HG03439 (cell line): ENCODE results near the gene SALL4.
"Not testable (repeated sequence)": the region's sequence is repeated elsewhere in the genome, so short reads cannot be mapped to it uniquely, and the experiment has no call there.

Source experiments
- ATAC-seq: cut with Tn5 transposase; IDR thresholded peaks from one replicate; pipeline ENCODE4 v1.9.1; 2021; ENCODE audit warnings: mild to moderate bottlenecking, moderate library complexity; ENCODE audit not compliant: unreplicated experiment

SALL4 gene

DNA sequence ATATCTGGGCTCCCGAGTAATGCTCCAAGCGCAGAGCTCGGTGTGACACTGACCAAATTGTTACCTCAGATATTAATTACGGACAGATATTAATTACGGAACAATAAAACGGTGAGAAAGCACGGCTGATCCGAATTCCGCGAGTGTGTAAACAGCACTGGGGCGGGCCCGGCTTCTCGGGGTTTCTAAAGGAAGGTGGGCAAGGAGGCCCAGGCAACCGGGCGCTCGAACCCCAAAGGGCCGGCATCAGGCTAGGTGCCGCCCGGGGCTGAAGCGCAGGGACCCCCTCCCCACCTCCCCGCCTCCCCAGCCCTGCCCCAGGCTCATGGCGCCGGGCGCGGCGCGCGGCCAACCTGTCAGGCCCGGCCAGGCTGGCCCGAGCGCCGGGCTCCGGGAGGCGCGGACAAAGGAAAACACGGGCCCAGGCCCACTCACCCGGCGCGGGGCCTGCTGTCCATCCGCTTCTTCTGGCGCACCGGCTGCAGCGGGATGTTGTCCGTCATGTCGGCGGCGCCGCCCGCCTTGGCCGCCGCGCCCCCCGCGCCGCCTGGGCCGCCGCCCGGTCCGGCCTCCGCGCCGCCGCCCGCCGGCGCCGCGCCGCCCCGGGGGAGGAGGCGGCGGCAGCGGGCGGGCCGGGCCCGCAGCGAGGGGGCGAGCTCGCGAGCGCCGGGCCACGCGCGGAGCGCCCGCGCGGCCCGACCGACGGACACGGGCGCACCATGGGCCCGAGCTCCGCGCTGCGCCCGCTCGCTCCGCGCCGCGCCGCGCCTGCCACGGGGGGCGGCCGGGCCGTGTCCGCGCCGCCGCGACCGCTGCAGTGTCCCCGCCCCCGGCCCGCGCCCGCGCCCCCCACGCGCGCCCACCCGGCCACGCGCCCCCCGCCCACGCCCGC, 34.2 kb downstream of the SALL4 start, which contains the start of gene ATP9A:
Gene ATP9A (minus strand): TSS at position 524 of the 892 bp plus-strand sequence. CDS start 21 bp downstream, at position 503.
- ATAC-seq: no peak

GRCh38 chr20:51766994-51767866, 35.1 kb downstream of the SALL4 start:
- no peak for ATAC-seq

GRCh38 chr20:51765381-51765780, 36.9 kb downstream of the SALL4 start:
- ATAC-seq: not testable (repeated sequence)

- no peak for ATAC-seq
Observed at GRCh38 chr20:51763965-51764602, 38.2 kb downstream of the SALL4 start.

- ATAC-seq: no peak
Observed at GRCh38 chr20:51760905-51761546, 41.3 kb downstream of the SALL4 start.

GRCh38 chr20:51759769-51760510, 42.4 kb downstream of the SALL4 start:
- no peak for ATAC-seq

DNA sequence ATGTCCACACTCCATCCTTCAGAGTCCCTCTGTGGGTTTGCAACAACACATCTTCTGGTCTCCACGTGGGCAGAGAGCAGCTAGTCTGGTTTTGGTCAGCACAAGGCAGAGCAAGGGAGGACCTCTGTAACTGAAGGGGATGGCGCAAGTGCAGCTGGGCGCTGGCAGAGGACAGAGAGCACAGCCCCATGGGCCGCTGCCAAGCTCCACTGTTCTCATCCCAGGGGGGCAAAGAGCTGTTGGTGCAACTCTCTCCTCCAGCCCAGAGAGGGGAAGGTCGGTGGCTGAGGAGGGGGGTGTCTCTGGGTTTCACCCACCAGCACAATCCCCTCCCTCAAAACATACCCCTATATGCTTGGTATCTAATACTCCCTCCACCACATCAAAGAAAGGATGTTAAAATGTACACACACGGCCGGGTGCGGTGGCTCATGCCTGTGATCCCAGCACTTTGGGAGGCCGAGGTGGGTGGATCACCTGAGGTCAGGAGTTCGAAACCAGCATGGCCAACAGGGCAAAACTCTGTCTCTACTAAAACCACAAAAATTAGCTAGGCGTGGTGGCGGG, 43.3 kb downstream of the SALL4 start:
- no peak for ATAC-seq

- ATAC-seq: no peak
Observed at GRCh38 chr20:51757226-51757625, 45.1 kb downstream of the SALL4 start.

DNA sequence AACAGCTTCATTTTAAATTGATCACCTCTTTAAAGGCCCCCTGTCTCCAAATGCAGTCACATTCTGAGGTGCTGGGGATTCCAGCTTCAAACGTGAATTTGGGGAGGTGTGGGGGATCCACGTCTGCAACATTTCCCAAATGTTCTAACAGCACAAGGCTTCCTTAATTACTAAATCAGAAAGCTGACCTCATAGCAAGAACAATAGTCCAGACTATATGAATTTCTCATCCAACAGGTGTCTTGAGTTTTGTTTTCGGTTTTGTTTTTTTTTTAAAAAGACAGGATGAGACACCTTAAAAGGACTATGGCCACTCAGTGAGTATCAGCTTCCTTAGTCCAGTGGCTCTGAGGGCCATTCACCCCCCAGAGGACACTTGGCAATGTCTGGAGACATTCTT, 45.7 kb downstream of the SALL4 start:
- no peak for ATAC-seq

- not testable (repeated sequence) for ATAC-seq
Observed at GRCh38 chr20:51753220-51753619, 49.1 kb downstream of the SALL4 start.

DNA sequence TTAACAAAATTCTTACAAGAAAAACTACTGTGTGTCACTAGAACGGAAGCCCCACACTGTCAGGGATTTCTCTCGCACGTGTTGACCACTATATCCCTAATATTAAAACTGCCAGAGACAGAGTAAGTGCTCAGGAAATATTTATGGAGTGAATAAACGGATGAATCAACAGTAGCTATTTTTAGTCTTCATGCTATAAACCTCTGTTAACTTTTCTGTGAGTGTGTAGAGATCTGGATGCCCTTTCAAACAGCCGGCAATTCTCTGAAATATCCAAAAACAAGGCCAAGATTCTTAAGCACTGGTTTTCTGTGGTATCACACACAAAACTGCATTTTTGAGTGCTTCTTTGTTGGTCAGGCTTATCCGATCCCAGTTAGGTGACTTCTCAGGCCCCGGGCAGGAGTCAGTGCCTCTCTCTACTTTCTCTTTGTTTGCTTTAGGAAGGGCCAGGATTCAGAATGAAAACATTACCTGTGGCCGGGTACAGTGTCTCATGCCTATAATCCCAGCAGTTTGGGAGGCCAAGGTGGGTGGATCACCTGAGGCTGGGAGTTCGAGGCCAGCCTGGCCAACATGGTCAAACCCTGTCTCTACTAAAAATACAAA, 49.9 kb downstream of the SALL4 start:
- ATAC-seq: no peak

DNA sequence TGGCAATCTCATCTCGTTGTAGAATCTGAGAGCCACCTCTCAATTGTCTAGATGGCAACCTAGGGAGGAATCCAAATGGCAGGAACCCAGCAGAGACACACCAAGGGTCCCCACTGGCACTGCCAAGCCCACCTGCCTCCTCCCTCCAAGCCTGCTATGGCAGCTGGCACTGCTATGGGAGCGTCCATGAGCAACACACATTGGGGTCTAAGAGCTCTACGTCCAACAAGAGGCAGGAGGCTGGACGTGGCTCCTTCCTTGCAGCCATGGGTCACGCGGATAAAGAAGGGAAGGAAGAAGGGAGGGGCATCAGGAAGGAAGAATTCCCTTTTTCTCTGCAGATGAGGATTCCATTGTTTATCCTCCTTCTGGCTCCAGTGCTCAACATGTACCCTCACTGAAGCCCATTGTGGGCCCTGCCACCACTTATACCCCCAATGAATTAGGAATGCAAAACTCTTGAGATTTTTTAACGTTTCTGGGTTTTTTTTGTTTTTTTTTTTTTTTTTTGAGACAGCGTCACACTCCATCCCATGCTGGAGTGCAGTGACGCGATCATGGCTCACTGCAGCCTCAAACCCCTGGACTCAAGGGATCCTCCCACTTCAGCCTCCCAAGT, 51.4 kb downstream of the SALL4 start:
- ATAC-seq: no peak

GRCh38 chr20:51750037-51750769, 52.1 kb downstream of the SALL4 start:
- ATAC-seq: no peak

- no peak for ATAC-seq
Observed at GRCh38 chr20:51749674-51750036, 52.7 kb downstream of the SALL4 start.

- no peak for ATAC-seq
Observed at GRCh38 chr20:51747182-51747911, 55.0 kb downstream of the SALL4 start.

DNA sequence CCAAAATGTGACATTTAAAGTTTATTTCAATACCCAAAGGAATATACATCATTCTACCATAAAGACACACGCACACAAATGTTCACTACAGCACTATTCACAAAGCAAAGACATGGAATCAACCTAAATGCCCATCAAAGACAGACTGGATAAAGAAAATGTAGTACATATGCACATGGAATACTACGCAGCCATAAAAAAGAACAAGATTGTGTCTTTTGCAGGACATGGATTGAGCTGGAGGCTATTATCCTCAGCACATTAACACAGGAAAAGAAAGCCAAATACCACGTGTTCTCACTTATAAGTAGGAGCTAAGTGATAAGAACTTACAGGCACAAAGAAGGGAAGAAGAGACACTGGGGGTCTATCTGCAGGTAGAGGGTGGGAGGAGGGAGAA, 56.5 kb downstream of the SALL4 start:
- no peak for ATAC-seq

DNA sequence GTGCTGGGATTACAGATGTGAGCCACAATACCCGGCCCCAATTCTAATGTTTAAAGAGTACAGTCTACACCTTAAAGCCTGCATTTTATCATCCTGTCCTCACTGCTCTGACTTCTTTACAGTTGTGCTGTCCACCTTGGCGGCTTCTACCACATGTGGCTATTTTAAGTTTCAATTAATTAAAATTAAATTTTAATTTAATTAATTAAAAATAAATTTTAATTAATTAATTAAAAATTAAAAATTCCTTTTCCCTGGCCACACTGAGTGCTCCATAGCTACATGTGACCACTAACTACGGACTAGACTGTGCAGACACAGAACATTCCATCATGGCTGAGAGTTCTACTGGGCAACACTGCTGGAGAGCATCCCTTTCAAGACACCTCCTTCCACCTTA, 61.5 kb downstream of the SALL4 start:
- no peak for ATAC-seq

- ATAC-seq: not testable (repeated sequence)
Observed at GRCh38 chr20:51740308-51740707, 62.0 kb downstream of the SALL4 start.
